IPS-11a (cell line): Measurements from ENCODE around the gene TMEM94.
"Not testable (repeated sequence)": the region's sequence is repeated elsewhere in the genome, so short reads cannot be mapped to it uniquely, and the experiment has no call there.

ENCODE experiments used
- H3K4me3 ChIP-seq: one replicate; pipeline ENCODE4 v1.5.1; 2013; ENCODE audit warnings: low read depth, low read length, control low read depth

TMEM94 gene

GRCh38 chr17:75445296-75445695 is 11.1 kb upstream of the TMEM94 start:
- H3K4me3 ChIP-seq = no peak overlapping the region

- not testable (repeated sequence) for H3K4me3 ChIP-seq
These were observed 10.5 kb upstream of the TMEM94 start for GRCh38 chr17:75445896-75446295.

GRCh38 chr17:75447951-75448856 is 8.2 kb upstream of the TMEM94 start:
- H3K4me3 ChIP-seq = no peak overlapping the region

GRCh38 chr17:75450270-75450669 is 6.2 kb upstream of the TMEM94 start:
- no peak overlapping the region for H3K4me3 ChIP-seq

GRCh38 chr17:75454193-75454592 is 2.2 kb upstream of the TMEM94 start:
- H3K4me3 ChIP-seq = no peak overlapping the region

GRCh38 chr17:75454672-75455071 is 1.8 kb upstream of the TMEM94 start:
- not testable (repeated sequence) for H3K4me3 ChIP-seq

- H3K4me3 ChIP-seq = peak overlapping the region; percentile 31
These were observed 407 bp upstream of the TMEM94 start for GRCh38 chr17:75456039-75456416.

GRCh38 chr17:75457047-75457654 is 716 bp downstream of the TMEM94 start:
- H3K4me3 ChIP-seq = peak overlapping the region; percentile 72

GRCh38 chr17:75459246-75459589 is 2.8 kb downstream of the TMEM94 start:
- no peak overlapping the region for H3K4me3 ChIP-seq

- no peak overlapping the region for H3K4me3 ChIP-seq
These were observed 3.3 kb downstream of the TMEM94 start for GRCh38 chr17:75459590-75460267.

GRCh38 chr17:75460295-75460694 is 3.9 kb downstream of the TMEM94 start:
- H3K4me3 ChIP-seq = no peak overlapping the region

GRCh38 chr17:75463603-75464002 is 7.2 kb downstream of the TMEM94 start:
- no peak overlapping the region for H3K4me3 ChIP-seq

GRCh38 chr17:75465039-75465438 is 8.6 kb downstream of the TMEM94 start:
- H3K4me3 ChIP-seq = no peak overlapping the region

GRCh38 chr17:75468291-75468754 is 11.9 kb downstream of the TMEM94 start:
- no peak overlapping the region for H3K4me3 ChIP-seq

GRCh38 chr17:75468779-75469373 is 12.4 kb downstream of the TMEM94 start:
- H3K4me3 ChIP-seq = no peak overlapping the region

GRCh38 chr17:75471207-75471606 is 14.8 kb downstream of the TMEM94 start:
- H3K4me3 ChIP-seq = no peak overlapping the region

GRCh38 chr17:75472119-75472518 is 15.7 kb downstream of the TMEM94 start:
- H3K4me3 ChIP-seq = no peak overlapping the region

- H3K4me3 ChIP-seq = no peak overlapping the region
These were observed 16.8 kb downstream of the TMEM94 start for GRCh38 chr17:75473246-75473645.

GRCh38 chr17:75474736-75475135 is 18.3 kb downstream of the TMEM94 start:
- no peak overlapping the region for H3K4me3 ChIP-seq

GRCh38 chr17:75475144-75475835 is 18.9 kb downstream of the TMEM94 start:
- no peak overlapping the region for H3K4me3 ChIP-seq

- no peak overlapping the region for H3K4me3 ChIP-seq
These were observed 19.4 kb downstream of the TMEM94 start for GRCh38 chr17:75475851-75476250.
